CD14-positive monocyte (primary cell): ENCODE results near the gene UNC93A. TPM values are rescaled to one million over a fixed set of nuclear protein-coding genes. Genes with fewer than 3 reads are reported as not detected.
"Not testable (repeated sequence)": the region's sequence is repeated elsewhere in the genome, so short reads cannot be mapped to it uniquely, and the experiment has no call there.

Source experiments
- DNase-seq, 3 donors: peaks; one replicate each; pipeline ENCODE4 v3.0.0-alpha.2; 2011 to 2022
- H2AFZ ChIP-seq: 2 replicates; pipeline ENCODE4 v1.6.0; 2012; ENCODE audit warnings: mild to moderate bottlenecking, low read depth, low read length, inconsistent platforms; ENCODE audit not compliant: insufficient read depth, poor library complexity, severe bottlenecking
- H3K27ac ChIP-seq, 2 donors: 1 replicate in 1 of 2; 2 replicates in 1 of 2; pipeline ENCODE4 v1.5.1; 2012 to 2013; ENCODE audit warnings: low read length in 2 of 2, control low read depth in 1 of 2, inconsistent platforms in 1 of 2, low read depth in 1 of 2, mild to moderate bottlenecking in 1 of 2
- H3K27me3 ChIP-seq, 2 donors: one replicate each; pipeline versions ENCODE4 v1.6.0 to v1.6.1; 2011 to 2013; ENCODE audit warnings: low read length in 2 of 2; ENCODE audit not compliant: control insufficient read depth in 2 of 2, insufficient read depth in 2 of 2
- H3K36me3 ChIP-seq, 2 donors: replicated peaks in 1 of 2; 1 replicate in 1 of 2; 2 replicates in 1 of 2; pipeline versions ENCODE4 v1.5.1 to v1.6.1; 2012 to 2013; ENCODE audit warnings: low read length in 2 of 2, control low read depth in 1 of 2, inconsistent platforms in 1 of 2, mild to moderate bottlenecking in 1 of 2; ENCODE audit not compliant: insufficient read depth in 2 of 2, control insufficient read depth in 1 of 2
- H3K4me1 ChIP-seq, 2 donors: 1 replicate in 1 of 2; 2 replicates in 1 of 2; pipeline versions ENCODE4 v1.5.1 to v1.6.1; 2012 to 2013; ENCODE audit warnings: low read length in 2 of 2, control low read depth in 1 of 2, inconsistent platforms in 1 of 2, mild to moderate bottlenecking in 1 of 2, moderate library complexity in 1 of 2; ENCODE audit not compliant: insufficient read depth in 2 of 2, control insufficient read depth in 1 of 2
- H3K4me2 ChIP-seq: replicated peaks from 2 replicates; pipeline ENCODE3; 2012; ENCODE audit warnings: low read length, moderate library complexity, mild to moderate bottlenecking; ENCODE audit not compliant: poor library complexity, severe bottlenecking; ENCODE audit errors: extremely low read depth
- H3K4me3 ChIP-seq, 3 experiments: fragments of 200-600 bp in 1 of 3; sonication (generic) in 1 of 3; replicated peaks in 1 of 3; 1 replicate in 2 of 3; 2 replicates in 1 of 3; pipeline ENCODE4 v1.5.1; 2011 to 2013; ENCODE audit warnings: low read length in 3 of 3, mild to moderate bottlenecking in 3 of 3, control low read depth in 2 of 3, low read depth in 2 of 3, inconsistent platforms in 1 of 3, moderate library complexity in 1 of 3
- H3K79me2 ChIP-seq: 2 replicates; pipeline ENCODE4 v1.6.0; 2012; ENCODE audit warnings: mild to moderate bottlenecking, control low read depth, inconsistent platforms, low read length, moderate library complexity; ENCODE audit not compliant: insufficient read depth
- H3K9ac ChIP-seq: 2 replicates; pipeline ENCODE4 v1.6.0; 2017; ENCODE audit warnings: low read length, mild to moderate bottlenecking; ENCODE audit not compliant: insufficient read depth, poor library complexity, severe bottlenecking
- H3K9me3 ChIP-seq, 2 donors: replicated peaks in 1 of 2; 1 replicate in 1 of 2; 2 replicates in 1 of 2; pipeline versions ENCODE4 v1.5.1 to v1.6.1; 2012 to 2013; ENCODE audit warnings: low read length in 2 of 2, control low read depth in 1 of 2; ENCODE audit not compliant: control insufficient read depth in 1 of 2, insufficient read depth in 1 of 2
- H4K20me1 ChIP-seq: 2 replicates; pipeline ENCODE4 v1.6.0; 2012; ENCODE audit warnings: mild to moderate bottlenecking, low read length, control low read depth, moderate library complexity; ENCODE audit not compliant: insufficient read depth
- H3K27ac Mint-ChIP-seq, 7 donors: one replicate each; pipeline ENCODE4 v1.8.0; 2020; ENCODE audit warnings: mild to moderate bottlenecking in 7 of 7, mixed read lengths in 7 of 7, moderate library complexity in 6 of 7, inconsistent platforms in 2 of 7
- H3K27me3 Mint-ChIP-seq, 3 donors: one replicate each; pipeline ENCODE4 v1.8.0; 2021 to 2022; ENCODE audit warnings: low read depth in 3 of 3, mild to moderate bottlenecking in 3 of 3, mixed read lengths in 3 of 3, moderate library complexity in 3 of 3, inconsistent platforms in 1 of 3
- H3K36me3 Mint-ChIP-seq, 2 donors: one replicate each; pipeline ENCODE4 v1.8.0; 2020; ENCODE audit warnings: mixed read lengths in 2 of 2, inconsistent platforms in 1 of 2, mild to moderate bottlenecking in 1 of 2
- H3K4me1 Mint-ChIP-seq: one replicate; pipeline ENCODE4 v1.8.0; 2020; ENCODE audit warnings: mild to moderate bottlenecking, mixed read lengths
- H3K4me3 Mint-ChIP-seq, 2 donors: one replicate each; pipeline ENCODE4 v1.8.0; 2020; ENCODE audit warnings: mild to moderate bottlenecking in 2 of 2, mixed read lengths in 2 of 2, moderate library complexity in 1 of 2
- H3K9me3 Mint-ChIP-seq, 7 donors: one replicate each; pipeline ENCODE4 v1.8.0; 2020 to 2022; ENCODE audit warnings: mixed read lengths in 7 of 7, mild to moderate bottlenecking in 6 of 7, moderate library complexity in 6 of 7, inconsistent platforms in 2 of 7
- WGBS: methylation state at CpG from one replicate; pipeline ENCODE4 v1.1.5; 2013; ENCODE audit warnings: missing lambda C conversion rate; ENCODE audit not compliant: insufficient coverage; 5-methylcytosine and 5-hydroxymethylcytosine counted together
- intact Hi-C, 2 donors: fragments of 100-400 bp; cut with micrococcal nuclease; formaldehyde crosslinking; loops; one replicate each; pipeline versions ENCODE4 v1.15.0 to v1.15.1; 2023
- polyA plus RNA-seq, 3 donors: library from polyadenylated mRNA; depleted of rRNA in 1 of 3; unstranded in 2 of 3; stranded (reverse) in 1 of 3; fragments of 300-500 nt in 2 of 3; fragments of >200 nt in 1 of 3; fragmentation: Illumina TruSeq in 2 of 3; gene quantifications; 1 replicate in 2 of 3; 2 replicates in 1 of 3; pipeline ENCODE4 v1.2.3, GENCODE V29; 2012 to 2021

The UNC93A gene
- polyA plus RNA-seq, 3 donors = not detected

DNA sequence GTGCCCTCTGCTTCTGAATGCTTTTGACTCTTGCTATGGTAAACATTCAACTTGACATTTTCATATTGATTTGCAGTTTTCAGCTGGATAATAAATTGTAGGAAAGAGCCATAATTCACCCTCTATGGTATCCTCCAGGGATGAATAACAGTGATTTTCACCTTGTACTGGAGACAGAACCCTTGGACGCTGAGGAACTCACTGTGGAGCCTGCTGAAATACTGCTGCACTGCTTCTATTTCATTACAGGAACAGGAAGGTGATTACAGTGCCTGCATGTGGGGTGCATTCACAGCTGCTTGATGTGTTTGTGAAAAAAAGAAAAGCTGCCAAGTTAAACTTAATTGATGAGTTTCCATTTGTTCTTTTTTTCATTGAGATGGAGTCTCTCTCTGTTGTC is 70.1 kb downstream of the UNC93A start:
- DNase-seq, H3K9ac ChIP-seq, H3K27ac ChIP-seq, H3K4me3 ChIP-seq, H3K9me3 ChIP-seq, H3K4me2 ChIP-seq, H3K4me1 Mint-ChIP-seq, H3K4me3 Mint-ChIP-seq, H3K36me3 ChIP-seq, H3K36me3 Mint-ChIP-seq, H3K27ac Mint-ChIP-seq, H2AFZ ChIP-seq, H3K27me3 ChIP-seq, H3K79me2 ChIP-seq, H4K20me1 ChIP-seq, H3K4me1 ChIP-seq, H3K9me3 Mint-ChIP-seq: not testable (repeated sequence)
- intact Hi-C loops = loop anchor here (10.0 kb wide), 1 partner anchor 166 kb away; no protein-coding TSS in a partner anchor
- H3K27me3 Mint-ChIP-seq = peaks cover 3 to 12% (median 11%) of the 10 kb centered on the region in 3 donors
- WGBS = no CpG with 5 or more reads among the region's 1 CpG

Other genes starting within 250 kb of the UNC93A start
- gene CCR6, start 168.2 kb upstream of the UNC93A start, polyA plus RNA-seq = under 1 TPM in 2 of 3 donors, not detected in 1; 0.07 to 0.43 TPM
- not detected for gene GPR31, start 133.3 kb upstream of the UNC93A start, polyA plus RNA-seq
- not detected for gene TTLL2, start 33.8 kb downstream of the UNC93A start, polyA plus RNA-seq